ENCODE results near the gene DBH.

Gene DBH

GRCh38 chr9:133635533-133636531, at the start of gene DBH:
TSS of gene DBH (plus strand) at chr9:133636363. CDS start at chr9:133636372, 9 bp downstream.
- DNase-seq (ENCODE audit: low spot score) = no peak

GRCh38 chr9:133587051-133587450, 49.1 kb upstream of the DBH start:
- no peak for DNase-seq (ENCODE audit: low spot score)

GRCh38 chr9:133587466-133587865, 48.7 kb upstream of the DBH start:
- DNase-seq (ENCODE audit: low spot score) = no peak

GRCh38 chr9:133589454-133590227, 46.5 kb upstream of the DBH start:
- DNase-seq (ENCODE audit: low spot score) = peak; percentile 44

GRCh38 chr9:133590231-133590855, 45.8 kb upstream of the DBH start:
- no peak for DNase-seq (ENCODE audit: low spot score)

- DNase-seq (ENCODE audit: low spot score) = no peak
Observed at GRCh38 chr9:133591116-133591910, 44.9 kb upstream of the DBH start.

- DNase-seq (ENCODE audit: low spot score) = no peak
Observed at GRCh38 chr9:133591985-133592384, 44.2 kb upstream of the DBH start.

- no peak for DNase-seq (ENCODE audit: low spot score)
Observed at GRCh38 chr9:133592731-133593409, 43.3 kb upstream of the DBH start.

- DNase-seq (ENCODE audit: low spot score) = no peak
Observed at GRCh38 chr9:133593587-133594253, 42.4 kb upstream of the DBH start.

- no peak for DNase-seq (ENCODE audit: low spot score)
Observed at GRCh38 chr9:133594310-133594709, 41.9 kb upstream of the DBH start.

GRCh38 chr9:133595910-133596309, 40.3 kb upstream of the DBH start:
- DNase-seq (ENCODE audit: low spot score) = no peak

- no peak for DNase-seq (ENCODE audit: low spot score)
Observed at GRCh38 chr9:133597316-133597957, 38.7 kb upstream of the DBH start.

GRCh38 chr9:133598978-133599377, 37.2 kb upstream of the DBH start:
- DNase-seq (ENCODE audit: low spot score) = no peak

GRCh38 chr9:133599470-133600173, 36.5 kb upstream of the DBH start:
- DNase-seq (ENCODE audit: low spot score) = no peak

- DNase-seq (ENCODE audit: low spot score) = no peak
Observed at GRCh38 chr9:133600739-133601138, 35.4 kb upstream of the DBH start.

- DNase-seq (ENCODE audit: low spot score) = no peak
Observed at GRCh38 chr9:133601746-133602145, 34.4 kb upstream of the DBH start.

- no peak for DNase-seq (ENCODE audit: low spot score)
Observed at GRCh38 chr9:133602277-133602676, 33.9 kb upstream of the DBH start.

GRCh38 chr9:133603135-133603927, 32.8 kb upstream of the DBH start:
- DNase-seq (ENCODE audit: low spot score) = no peak

Data from hematopoietic multipotent progenitor cell treated with erythropoietin and hydrocortisone succinate and interleukin-3 and kit ligand, for 15 days (in vitro differentiated cells).